LNCaP clone FGC (cell line): ENCODE data around the gene TEKT3.

ENCODE experiments used
- DNase-seq: peaks from one replicate; pipeline ENCODE4 v3.0.0-alpha.2; 2011; ENCODE audit warnings: low read depth
- H3K4me3 ChIP-seq: 2 replicates; pipeline ENCODE4 v1.5.1; 2011; ENCODE audit warnings: mild to moderate bottlenecking, low read depth, low read length, control low read depth
- CTCF ChIP-seq: IDR thresholded peaks from 2 replicates; pipeline ENCODE4 v1.5.1; 2012; ENCODE audit warnings: mild to moderate bottlenecking; ENCODE audit not compliant: control insufficient read depth, insufficient read depth; ENCODE audit errors: extremely low read depth

The TEKT3 gene

GRCh38 chr17:15289285-15290183 is 51.9 kb downstream of the TEKT3 start:
- TF ChIP-seq CTCF: no peak
- no peak overlapping the region for H3K4me3 ChIP-seq
- no peak for DNase-seq

- TF ChIP-seq CTCF: no peak
Measured at GRCh38 chr17:15288859-15289258, 52.5 kb downstream of the TEKT3 start.

GRCh38 chr17:15287538-15288267 is 53.7 kb downstream of the TEKT3 start:
- no peak overlapping the region for H3K4me3 ChIP-seq
- no peak for TF ChIP-seq CTCF
- no peak for DNase-seq

More at GRCh38 chr17:15288859-15289258, 52.5 kb downstream of the TEKT3 start:
- no peak for DNase-seq
- no peak overlapping the region for H3K4me3 ChIP-seq

GRCh38 chr17:15285466-15285865 is 55.9 kb downstream of the TEKT3 start:
- H3K4me3 ChIP-seq: no peak overlapping the region
- DNase-seq: no peak
- TF ChIP-seq CTCF: no peak

- no peak for DNase-seq
- no peak overlapping the region for H3K4me3 ChIP-seq
- TF ChIP-seq CTCF: no peak
Measured at GRCh38 chr17:15284537-15284936, 56.9 kb downstream of the TEKT3 start.

GRCh38 chr17:15284107-15284506 is 57.3 kb downstream of the TEKT3 start:
- no peak overlapping the region for H3K4me3 ChIP-seq
- no peak for DNase-seq
- no peak for TF ChIP-seq CTCF
